ENCODE data around the gene NSUN2.

DNA sequence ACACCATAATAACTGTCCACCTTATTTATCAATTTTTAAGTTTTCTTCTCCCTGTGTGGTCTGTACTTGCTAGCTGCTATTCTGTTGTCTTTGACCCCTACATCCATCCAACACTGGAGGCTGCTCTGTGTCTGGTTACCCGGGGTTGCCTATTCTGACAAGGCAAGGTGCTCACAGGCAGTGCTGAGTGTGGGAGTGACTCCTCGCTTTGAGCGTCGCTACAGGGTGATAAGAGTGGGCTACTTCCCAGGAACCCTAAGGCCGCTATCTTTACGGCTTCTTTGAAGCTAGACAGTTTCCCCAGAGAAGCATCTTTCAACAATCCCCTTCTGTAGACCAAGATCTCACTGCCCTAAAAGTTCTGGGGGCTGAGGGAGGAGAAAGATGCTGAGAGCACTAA is 35.3 kb downstream of the NSUN2 start:
- TF ChIP-seq POLR2A (IDR thresholded peaks at IDR 0.05; ENCODE audit: low read depth, low read length): no peak
- TF ChIP-seq, protein P1, sequence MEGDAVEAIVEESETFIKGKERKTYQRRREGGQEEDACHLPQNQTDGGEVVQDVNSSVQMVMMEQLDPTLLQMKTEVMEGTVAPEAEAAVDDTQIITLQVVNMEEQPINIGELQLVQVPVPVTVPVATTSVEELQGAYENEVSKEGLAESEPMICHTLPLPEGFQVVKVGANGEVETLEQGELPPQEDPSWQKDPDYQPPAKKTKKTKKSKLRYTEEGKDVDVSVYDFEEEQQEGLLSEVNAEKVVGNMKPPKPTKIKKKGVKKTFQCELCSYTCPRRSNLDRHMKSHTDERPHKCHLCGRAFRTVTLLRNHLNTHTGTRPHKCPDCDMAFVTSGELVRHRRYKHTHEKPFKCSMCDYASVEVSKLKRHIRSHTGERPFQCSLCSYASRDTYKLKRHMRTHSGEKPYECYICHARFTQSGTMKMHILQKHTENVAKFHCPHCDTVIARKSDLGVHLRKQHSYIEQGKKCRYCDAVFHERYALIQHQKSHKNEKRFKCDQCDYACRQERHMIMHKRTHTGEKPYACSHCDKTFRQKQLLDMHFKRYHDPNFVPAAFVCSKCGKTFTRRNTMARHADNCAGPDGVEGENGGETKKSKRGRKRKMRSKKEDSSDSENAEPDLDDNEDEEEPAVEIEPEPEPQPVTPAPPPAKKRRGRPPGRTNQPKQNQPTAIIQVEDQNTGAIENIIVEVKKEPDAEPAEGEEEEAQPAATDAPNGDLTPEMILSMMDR (conservative IDR thresholded peaks at IDR 0.05; ENCODE audit: low read depth, low read length): no peak
- no peak for TF ChIP-seq SMC3 (IDR thresholded peaks at IDR 0.05; ENCODE audit: low read depth, low read length)
